Stimulated activated naive CD8-positive, alpha-beta T cell treated with anti-CD3 and anti-CD28 coated beads, Interleukin-15, Interleukin-2, amounts not matched to agents 100 U/mL and 50 U/mL, for 24 hours (primary cell): ENCODE data around the gene MAP3K8.
A peak's percentile ranks its signal among the peaks of the same experiment; 100 is the strongest.

Experiments
- ATAC-seq: fragments of 150-1000 bp; cut with Tn5 transposase; one replicate; pipeline ENCODE4 v1.10.0; 2021
- DNase-seq: peaks from one replicate; pipeline ENCODE4 v3.0.0; 2021

Gene MAP3K8

GRCh38 chr10:30433730-30434272, at the start of gene MAP3K8:
MAP3K8 (plus strand) TSS chr10:30434184; CDS start chr10:30438939, 4,755 bp downstream.
- DNase-seq (peak; percentile 93), ATAC-seq (peak; percentile 81)

DNA sequence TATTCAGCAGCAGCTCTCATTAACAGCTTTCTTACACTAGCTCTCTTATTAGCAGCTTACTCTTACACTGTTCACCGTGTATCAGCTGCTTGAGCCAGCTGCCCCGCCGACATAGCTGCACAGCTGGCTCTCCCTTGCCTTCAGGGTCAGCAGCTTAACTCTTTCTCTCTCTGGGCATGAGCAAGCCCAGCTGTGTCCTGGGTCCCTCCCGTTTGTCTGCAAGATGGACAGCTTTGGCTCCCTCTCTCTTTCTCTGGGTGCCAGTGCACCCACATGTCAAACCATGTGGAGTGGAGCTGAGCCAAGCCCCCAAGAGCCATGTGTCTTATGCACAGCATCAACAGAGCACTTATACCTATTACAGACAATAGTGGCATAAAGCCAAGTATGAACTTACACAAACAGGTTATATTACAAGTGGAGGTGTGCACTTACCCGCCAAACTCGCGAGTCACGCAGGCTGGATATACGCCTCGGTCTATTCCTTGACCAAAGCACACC, 49.2 kb upstream of the MAP3K8 start:
- ATAC-seq (peak; percentile 66), DNase-seq (no peak)

GRCh38 chr10:30386801-30387588, 47.0 kb upstream of the MAP3K8 start:
- ATAC-seq (no peak), DNase-seq (no peak)

DNA sequence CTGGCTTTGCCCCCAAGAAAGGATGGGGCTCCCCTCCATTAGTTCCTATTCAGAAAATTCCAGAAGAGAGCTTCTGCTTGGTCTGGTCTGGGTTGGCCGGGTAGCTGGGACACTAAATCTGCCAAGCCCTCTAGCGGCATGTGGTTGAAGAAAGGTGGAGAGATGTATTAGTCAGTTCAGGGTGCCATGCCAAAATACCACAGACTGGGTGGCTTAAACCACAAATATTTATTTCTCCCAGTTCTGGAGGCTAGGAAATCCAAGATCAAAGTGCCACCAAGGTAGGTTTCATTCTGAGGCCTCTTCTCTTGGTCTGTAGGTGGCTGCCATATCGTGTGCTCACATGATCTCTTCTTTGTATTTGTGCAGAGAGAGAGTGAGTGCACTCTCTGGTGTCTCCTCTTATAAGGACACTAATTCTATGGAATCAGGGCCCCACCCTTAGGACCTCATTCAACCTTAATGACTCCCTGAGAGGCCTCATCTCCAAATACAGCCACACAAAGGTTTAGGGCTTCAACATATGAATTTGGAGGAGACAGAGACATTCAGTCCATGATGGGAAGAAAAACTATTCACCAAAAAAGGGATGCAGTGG, 46.2 kb upstream of the MAP3K8 start:
- DNase-seq (no peak), ATAC-seq (no peak)

- ATAC-seq (no peak), DNase-seq (no peak)
These were observed 44.4 kb upstream of the MAP3K8 start for GRCh38 chr10:30389543-30389942.

- ATAC-seq: no peak
- no peak for DNase-seq
These were observed 43.8 kb upstream of the MAP3K8 start for GRCh38 chr10:30390207-30390606.

- no peak for DNase-seq
- ATAC-seq: no peak
These were observed 42.7 kb upstream of the MAP3K8 start for GRCh38 chr10:30391266-30391665.

DNA sequence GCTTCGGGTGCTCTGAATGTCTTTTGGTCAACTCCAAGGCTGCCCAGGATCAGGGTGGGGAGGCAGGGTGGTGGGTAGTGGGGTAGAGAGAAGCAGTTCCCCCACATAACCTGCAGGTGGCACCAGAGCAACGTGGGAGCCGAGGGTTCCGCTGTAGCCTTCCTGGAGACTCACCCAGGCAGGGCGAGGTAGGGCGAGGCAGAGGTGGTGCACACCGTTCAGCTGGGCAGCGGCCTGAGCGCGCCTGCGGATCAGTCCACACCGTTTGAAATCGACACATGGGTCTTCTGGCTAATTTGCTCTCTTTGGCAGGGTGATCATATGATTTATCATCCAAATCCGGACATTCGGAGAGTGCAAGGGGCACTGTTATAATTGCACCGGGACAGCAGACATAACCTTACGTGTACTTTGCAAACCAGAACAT, 41.4 kb upstream of the MAP3K8 start:
- DNase-seq (peak; percentile 80), ATAC-seq (peak; percentile 95)

DNA sequence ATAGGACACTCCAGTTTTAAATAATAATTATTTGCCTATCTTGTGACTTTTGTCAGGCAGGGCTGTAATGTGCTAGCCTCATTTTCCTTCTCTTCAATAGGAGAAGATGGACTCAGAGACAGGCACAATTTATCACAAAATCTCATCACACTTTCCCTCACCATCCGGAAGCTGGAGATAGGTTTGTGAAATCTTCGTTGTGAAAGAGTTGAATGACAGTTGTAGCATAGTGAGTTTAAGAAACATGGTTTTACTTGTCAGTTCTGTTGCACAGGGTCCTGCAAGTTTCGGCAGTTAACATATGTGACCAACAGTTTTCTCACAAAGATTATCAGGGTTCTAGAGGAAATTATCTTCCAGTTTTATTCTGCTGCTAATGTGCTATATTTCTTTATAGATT, 37.7 kb upstream of the MAP3K8 start:
- ATAC-seq (no peak), DNase-seq (no peak)

DNA sequence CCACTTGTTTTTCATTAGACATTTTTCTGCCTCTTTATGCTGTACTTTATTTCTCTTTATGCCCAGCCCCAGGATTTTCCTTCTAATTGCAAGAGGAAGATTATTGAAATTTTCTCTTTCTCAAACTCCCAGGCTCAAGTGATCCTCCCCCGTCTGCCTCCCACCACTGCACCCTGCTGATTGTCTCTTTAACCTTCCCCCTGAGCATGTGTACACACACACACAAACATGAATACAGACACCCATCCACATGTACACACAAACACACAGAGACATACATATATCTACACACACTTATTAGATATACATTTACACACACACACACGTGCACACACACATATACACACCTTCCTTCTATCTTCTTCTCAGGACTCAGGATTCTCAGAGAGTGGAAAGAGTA, 37.3 kb upstream of the MAP3K8 start:
- ATAC-seq: no peak

GRCh38 chr10:30398193-30398592, 35.8 kb upstream of the MAP3K8 start:
- no peak for DNase-seq
- ATAC-seq: peak; percentile 69

More for the DNA sequence above, 37.3 kb upstream of the MAP3K8 start:
- DNase-seq: no peak

DNA sequence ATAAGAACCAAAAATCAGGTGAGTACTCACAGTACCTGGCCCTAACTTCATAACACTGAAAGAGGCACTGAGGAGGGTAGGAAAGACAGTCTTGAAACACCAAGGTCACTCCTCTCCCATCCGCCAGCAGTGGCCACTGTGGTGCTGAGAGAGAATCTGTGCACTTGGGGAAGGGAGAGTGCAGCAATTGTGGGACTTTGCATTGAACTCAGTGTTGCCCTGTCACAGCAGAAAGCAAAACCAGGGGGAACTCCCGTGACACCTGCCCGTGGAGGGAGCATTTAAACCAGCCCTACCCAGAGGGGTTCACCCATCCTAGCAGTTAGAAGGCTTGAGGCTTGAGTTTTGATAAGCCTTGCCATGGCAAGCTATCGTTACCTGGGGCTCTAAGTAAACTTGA, 35.2 kb upstream of the MAP3K8 start:
- ATAC-seq (no peak), DNase-seq (no peak)

GRCh38 chr10:30403494-30403893, 30.5 kb upstream of the MAP3K8 start:
- ATAC-seq (no peak), DNase-seq (no peak)

- DNase-seq (no peak), ATAC-seq (no peak)
These were observed 29.4 kb upstream of the MAP3K8 start for GRCh38 chr10:30404540-30404939.

- ATAC-seq (no peak), DNase-seq (no peak)
These were observed 22.7 kb upstream of the MAP3K8 start for GRCh38 chr10:30411263-30411662.

GRCh38 chr10:30412901-30413300, 21.1 kb upstream of the MAP3K8 start:
- DNase-seq (no peak), ATAC-seq (no peak)

DNA sequence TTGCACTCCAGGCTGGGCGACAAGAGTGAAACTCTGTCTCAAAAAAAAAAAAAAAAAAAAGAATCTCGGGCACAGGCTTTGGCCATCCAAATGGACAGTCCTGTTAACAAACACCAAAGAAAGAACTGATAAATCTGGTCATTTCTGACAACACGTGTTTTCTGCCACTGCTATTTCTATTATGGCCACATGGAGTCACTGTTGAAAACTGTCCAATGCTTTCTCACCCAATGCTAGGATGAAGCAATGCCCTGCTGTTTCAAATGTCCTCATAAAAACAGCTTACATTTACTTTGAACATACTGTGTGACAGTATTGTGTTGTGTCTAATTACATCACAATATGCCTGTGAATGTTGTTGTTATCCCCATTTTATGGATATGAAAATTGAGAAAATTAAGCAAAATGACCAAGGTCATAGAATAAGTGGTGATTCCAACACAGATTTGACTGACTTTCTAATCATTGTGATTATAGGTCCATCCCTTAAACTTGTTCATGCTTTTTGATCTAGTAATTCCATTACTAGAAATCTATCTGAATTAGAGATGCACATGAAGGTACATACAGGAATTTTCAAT, 19.9 kb upstream of the MAP3K8 start:
- DNase-seq: no peak
- ATAC-seq: peak; percentile 50

GRCh38 chr10:30415593-30415992, 18.4 kb upstream of the MAP3K8 start:
- DNase-seq (no peak), ATAC-seq (no peak)

DNA sequence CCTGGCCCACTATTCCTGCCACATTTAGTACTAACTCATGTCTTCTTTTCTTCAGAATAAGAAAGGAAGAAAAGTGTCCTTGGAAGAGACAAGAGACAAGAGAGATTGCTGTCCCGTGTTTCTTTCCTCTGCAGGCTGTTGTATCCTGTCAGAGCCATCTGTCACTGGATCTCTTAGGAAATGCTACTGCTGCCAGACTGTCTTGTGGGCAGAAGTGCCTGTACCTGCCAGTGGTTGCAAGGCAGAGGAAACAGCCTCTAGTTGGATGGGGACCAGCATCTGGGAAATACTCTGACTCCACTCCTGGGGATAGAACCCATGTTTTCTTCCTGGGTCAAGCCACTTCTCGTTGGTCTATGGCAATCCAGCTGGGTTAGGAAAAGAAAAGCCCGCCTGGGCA, 16.7 kb upstream of the MAP3K8 start:
- DNase-seq (no peak), ATAC-seq (no peak)

DNA sequence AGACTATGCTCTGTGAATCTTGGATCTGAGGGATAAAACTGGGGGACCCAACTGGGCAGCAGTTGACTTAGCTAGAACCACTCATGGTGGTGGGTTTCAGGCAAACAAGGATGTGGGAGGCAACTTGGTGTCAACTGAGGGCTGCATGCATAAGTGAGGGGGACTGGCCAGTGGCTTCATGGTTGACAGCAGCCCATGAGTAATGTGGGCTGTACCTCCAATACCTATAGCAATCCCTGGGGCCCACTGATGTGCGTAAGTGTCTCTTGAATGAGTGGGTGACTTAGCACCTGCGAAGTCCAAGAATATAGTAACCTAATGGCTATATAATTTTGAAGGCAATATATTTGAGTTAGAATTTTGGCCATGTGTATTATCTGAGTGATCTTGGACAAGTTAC, 13.7 kb upstream of the MAP3K8 start:
- ATAC-seq (peak; percentile 30), DNase-seq (no peak)

DNA sequence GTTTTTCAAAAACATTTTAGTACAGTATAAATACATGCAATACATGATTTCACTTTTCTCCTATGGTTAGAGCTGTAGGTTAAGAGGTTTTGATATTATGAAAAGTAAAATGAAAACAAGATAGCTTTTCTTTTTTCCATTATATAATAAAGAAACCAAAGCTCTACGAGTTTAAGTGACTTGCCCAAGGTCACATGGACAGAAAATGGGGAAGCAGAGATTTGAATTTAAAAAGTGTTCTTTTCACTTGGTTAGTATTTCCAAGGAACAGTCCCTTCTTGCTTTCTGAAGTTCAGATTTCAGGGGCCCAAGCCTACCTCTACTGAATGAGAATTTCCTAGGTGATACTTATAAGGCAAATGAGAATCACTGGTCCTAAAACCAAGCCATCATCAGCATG, 13.2 kb upstream of the MAP3K8 start:
- no peak for DNase-seq
- ATAC-seq: no peak

GRCh38 chr10:30422151-30422695, 11.8 kb upstream of the MAP3K8 start:
- DNase-seq: no peak
- ATAC-seq: peak; percentile 36
